ENCODE measurements around the gene NKX2-2.

The NKX2-2 gene

DNA sequence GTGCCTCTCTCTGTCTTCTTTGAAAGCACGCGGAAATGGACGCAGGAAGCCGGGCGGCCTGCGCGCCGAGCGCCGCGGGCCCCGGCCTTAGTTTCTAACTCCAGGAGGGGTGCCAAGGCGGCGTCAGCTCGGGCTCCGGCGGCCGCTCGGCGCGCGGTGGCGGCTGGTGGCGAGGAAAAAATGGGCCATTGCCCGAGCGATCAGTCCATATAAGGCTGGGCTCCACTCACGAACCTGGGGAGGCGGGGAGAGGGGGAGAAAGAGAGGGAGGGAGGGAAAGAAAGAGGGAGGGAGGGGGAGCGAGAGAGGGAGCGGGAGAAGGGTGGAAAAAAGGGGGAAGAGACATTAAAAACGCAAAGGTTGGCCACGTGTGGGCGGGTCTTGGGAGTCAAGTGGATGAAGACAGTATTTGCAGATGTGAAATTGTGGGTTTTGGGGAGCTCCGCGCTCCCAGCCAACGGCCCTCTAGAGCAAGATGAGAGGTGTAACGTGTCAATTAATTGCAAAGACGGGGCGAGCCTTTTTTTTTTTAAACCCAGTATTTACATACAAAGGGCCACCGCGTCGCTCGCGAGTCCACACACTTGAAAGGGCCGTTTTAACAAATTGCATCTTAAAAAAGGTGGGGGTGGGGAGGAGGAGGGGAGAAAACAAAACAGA is at the start of gene NKX2-2 (continued):
- TF ChIP-seq, protein P1, sequence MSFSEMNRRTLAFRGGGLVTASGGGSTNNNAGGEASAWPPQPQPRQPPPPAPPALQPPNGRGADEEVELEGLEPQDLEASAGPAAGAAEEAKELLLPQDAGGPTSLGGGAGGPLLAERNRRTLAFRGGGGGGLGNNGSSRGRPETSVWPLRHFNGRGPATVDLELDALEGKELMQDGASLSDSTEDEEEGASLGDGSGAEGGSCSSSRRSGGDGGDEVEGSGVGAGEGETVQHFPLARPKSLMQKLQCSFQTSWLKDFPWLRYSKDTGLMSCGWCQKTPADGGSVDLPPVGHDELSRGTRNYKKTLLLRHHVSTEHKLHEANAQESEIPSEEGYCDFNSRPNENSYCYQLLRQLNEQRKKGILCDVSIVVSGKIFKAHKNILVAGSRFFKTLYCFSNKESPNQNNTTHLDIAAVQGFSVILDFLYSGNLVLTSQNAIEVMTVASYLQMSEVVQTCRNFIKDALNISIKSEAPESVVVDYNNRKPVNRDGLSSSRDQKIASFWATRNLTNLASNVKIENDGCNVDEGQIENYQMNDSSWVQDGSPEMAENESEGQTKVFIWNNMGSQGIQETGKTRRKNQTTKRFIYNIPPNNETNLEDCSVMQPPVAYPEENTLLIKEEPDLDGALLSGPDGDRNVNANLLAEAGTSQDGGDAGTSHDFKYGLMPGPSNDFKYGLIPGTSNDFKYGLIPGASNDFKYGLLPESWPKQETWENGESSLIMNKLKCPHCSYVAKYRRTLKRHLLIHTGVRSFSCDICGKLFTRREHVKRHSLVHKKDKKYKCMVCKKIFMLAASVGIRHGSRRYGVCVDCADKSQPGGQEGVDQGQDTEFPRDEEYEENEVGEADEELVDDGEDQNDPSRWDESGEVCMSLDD (tag by site-specific recombination; IDR thresholded peaks at IDR 0.05), result 0 out of 2 replicates have a peak, but pooled peaks have one; percentile 61
- TF ChIP-seq ZNF776 (tag by site-specific recombination; IDR thresholded peaks at IDR 0.05; ENCODE audit: borderline replicate concordance), result no peak
- TF ChIP-seq ZNF558 (tag by site-specific recombination; IDR thresholded peaks at IDR 0.05), result no peak
- no peak for TF ChIP-seq ZNF23 (tag by site-specific recombination; IDR thresholded peaks at IDR 0.05; ENCODE audit: borderline replicate concordance)
- no peak for TF ChIP-seq ZNF600 (tag by site-specific recombination; IDR thresholded peaks at IDR 0.05)
- no peak for TF ChIP-seq SALL2 (tag by site-specific recombination; IDR thresholded peaks at IDR 0.05; ENCODE audit: borderline replicate concordance)
- TF ChIP-seq ZNF155 (tag by site-specific recombination; IDR thresholded peaks at IDR 0.05), result no peak
- no peak for TF ChIP-seq ZNF114 (tag by site-specific recombination; IDR thresholded peaks at IDR 0.05)
- TF ChIP-seq SCRT2 (tag by site-specific recombination; IDR thresholded peaks at IDR 0.05), result no peak
- no peak for TF ChIP-seq ZNF266 (tag by site-specific recombination; IDR thresholded peaks at IDR 0.05; ENCODE audit: low read depth)
- TF ChIP-seq, protein P2, sequence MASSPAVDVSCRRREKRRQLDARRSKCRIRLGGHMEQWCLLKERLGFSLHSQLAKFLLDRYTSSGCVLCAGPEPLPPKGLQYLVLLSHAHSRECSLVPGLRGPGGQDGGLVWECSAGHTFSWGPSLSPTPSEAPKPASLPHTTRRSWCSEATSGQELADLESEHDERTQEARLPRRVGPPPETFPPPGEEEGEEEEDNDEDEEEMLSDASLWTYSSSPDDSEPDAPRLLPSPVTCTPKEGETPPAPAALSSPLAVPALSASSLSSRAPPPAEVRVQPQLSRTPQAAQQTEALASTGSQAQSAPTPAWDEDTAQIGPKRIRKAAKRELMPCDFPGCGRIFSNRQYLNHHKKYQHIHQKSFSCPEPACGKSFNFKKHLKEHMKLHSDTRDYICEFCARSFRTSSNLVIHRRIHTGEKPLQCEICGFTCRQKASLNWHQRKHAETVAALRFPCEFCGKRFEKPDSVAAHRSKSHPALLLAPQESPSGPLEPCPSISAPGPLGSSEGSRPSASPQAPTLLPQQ (tag by site-specific recombination; IDR thresholded peaks at IDR 0.05), result peak; percentile 98
- TF ChIP-seq ZNF658 (tag by site-specific recombination; IDR thresholded peaks at IDR 0.05), result no peak
- TF ChIP-seq ZFHX2 (tag by site-specific recombination; conservative IDR thresholded peaks at IDR 0.05), result peak; percentile 69
- TF ChIP-seq ZNF140 (tag by site-specific recombination; IDR thresholded peaks at IDR 0.05), result no peak
- TF ChIP-seq ZEB2 (tag by site-specific recombination; IDR thresholded peaks at IDR 0.05), result no peak
- TF ChIP-seq, protein P3, sequence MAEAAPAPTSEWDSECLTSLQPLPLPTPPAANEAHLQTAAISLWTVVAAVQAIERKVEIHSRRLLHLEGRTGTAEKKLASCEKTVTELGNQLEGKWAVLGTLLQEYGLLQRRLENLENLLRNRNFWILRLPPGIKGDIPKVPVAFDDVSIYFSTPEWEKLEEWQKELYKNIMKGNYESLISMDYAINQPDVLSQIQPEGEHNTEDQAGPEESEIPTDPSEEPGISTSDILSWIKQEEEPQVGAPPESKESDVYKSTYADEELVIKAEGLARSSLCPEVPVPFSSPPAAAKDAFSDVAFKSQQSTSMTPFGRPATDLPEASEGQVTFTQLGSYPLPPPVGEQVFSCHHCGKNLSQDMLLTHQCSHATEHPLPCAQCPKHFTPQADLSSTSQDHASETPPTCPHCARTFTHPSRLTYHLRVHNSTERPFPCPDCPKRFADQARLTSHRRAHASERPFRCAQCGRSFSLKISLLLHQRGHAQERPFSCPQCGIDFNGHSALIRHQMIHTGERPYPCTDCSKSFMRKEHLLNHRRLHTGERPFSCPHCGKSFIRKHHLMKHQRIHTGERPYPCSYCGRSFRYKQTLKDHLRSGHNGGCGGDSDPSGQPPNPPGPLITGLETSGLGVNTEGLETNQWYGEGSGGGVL (tag by site-specific recombination; IDR thresholded peaks at IDR 0.05), result peak; percentile 97
- peak; percentile 78 for TF ChIP-seq EGR2 (tag by site-specific recombination; IDR thresholded peaks at IDR 0.05; ENCODE audit: low read depth)
- no peak for TF ChIP-seq ZNF670 (tag by site-specific recombination; IDR thresholded peaks at IDR 0.05; ENCODE audit: low read depth)
- TF ChIP-seq ZNF248 (tag by site-specific recombination; IDR thresholded peaks at IDR 0.05), result no peak
- peak; percentile 29; the same call in 1 of the 2 replicates for TF ChIP-seq TCF7L2 (IDR thresholded peaks at IDR 0.05; ENCODE audit: borderline replicate concordance, low read depth, low read length)
- TF ChIP-seq ZXDB (tag by site-specific recombination; IDR thresholded peaks at IDR 0.05), result 0 out of 2 replicates have a peak, but pooled peaks have one; percentile 14
- no peak for TF ChIP-seq ZNF571 (tag by site-specific recombination; IDR thresholded peaks at IDR 0.05)
- no peak for TF ChIP-seq ZNF2 (tag by site-specific recombination; IDR thresholded peaks at IDR 0.05)
- peak; percentile 7; the same call in 1 of the 2 replicates for TF ChIP-seq PRDM1 (tag by site-specific recombination; IDR thresholded peaks at IDR 0.05)
- 0 out of 2 replicates have a peak, but pooled peaks have one; percentile 6 for TF ChIP-seq ZNF629 (tag by site-specific recombination; IDR thresholded peaks at IDR 0.05)
- TF ChIP-seq ZSCAN16 (tag by site-specific recombination; IDR thresholded peaks at IDR 0.05), result no peak
- no peak for TF ChIP-seq ZNF423 (tag by site-specific recombination; IDR thresholded peaks at IDR 0.05)
- TF ChIP-seq ZNF76 (tag by site-specific recombination; IDR thresholded peaks at IDR 0.05; ENCODE audit: borderline replicate concordance, low read depth), result no peak
- TF ChIP-seq, protein P4, sequence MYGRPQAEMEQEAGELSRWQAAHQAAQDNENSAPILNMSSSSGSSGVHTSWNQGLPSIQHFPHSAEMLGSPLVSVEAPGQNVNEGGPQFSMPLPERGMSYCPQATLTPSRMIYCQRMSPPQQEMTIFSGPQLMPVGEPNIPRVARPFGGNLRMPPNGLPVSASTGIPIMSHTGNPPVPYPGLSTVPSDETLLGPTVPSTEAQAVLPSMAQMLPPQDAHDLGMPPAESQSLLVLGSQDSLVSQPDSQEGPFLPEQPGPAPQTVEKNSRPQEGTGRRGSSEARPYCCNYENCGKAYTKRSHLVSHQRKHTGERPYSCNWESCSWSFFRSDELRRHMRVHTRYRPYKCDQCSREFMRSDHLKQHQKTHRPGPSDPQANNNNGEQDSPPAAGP (tag by site-specific recombination; IDR thresholded peaks at IDR 0.05), result 0 out of 2 replicates have a peak, but pooled peaks have one; percentile 12
- no peak for TF ChIP-seq ZNF302 (tag by site-specific recombination; IDR thresholded peaks at IDR 0.05; ENCODE audit: low read depth)
- peak; percentile 71; the same call in 1 of the 2 replicates for TF ChIP-seq GLIS1 (tag by site-specific recombination; IDR thresholded peaks at IDR 0.05)
- no peak for TF ChIP-seq ZNF404 (tag by site-specific recombination; IDR thresholded peaks at IDR 0.05)
- no peak for TF ChIP-seq ZNF843 (tag by site-specific recombination; IDR thresholded peaks at IDR 0.05)
- no peak for TF ChIP-seq ZNF394 (tag by site-specific recombination; IDR thresholded peaks at IDR 0.05; ENCODE audit: borderline replicate concordance)
- no peak for TF ChIP-seq KLF7 (tag by site-specific recombination; IDR thresholded peaks at IDR 0.05; ENCODE audit: borderline replicate concordance)
- TF ChIP-seq ZNF555 (tag by site-specific recombination; conservative IDR thresholded peaks at IDR 0.05), result no peak
